Measurements from ENCODE around the gene PLA2G4D.

The PLA2G4D gene

GRCh38 chr15:42078903-42079302 lies 15.5 kb downstream of the PLA2G4D start:
- Histone ChIP-seq H3K4me1 (ENCODE audit: control insufficient read depth in 1 of 2, insufficient read depth in 2 of 2, low read length in 2 of 2) (peaks cover 0 to 1% of the 10 kb centered on the region in 2 donors), H3K27ac (ENCODE audit: low read depth, low read length) (no peak overlapping the region), H3K9me3 (ENCODE audit: control insufficient read depth in 1 of 2, low read length in 2 of 2) (no peaks in the 10 kb centered on the region), H3K27me3 (ENCODE audit: control insufficient read depth in 1 of 2, insufficient read depth in 2 of 2, low read length in 2 of 2) (no peaks in the 10 kb centered on the region), H3K9ac (ENCODE audit: low read depth in 1 of 2, low read length in 2 of 2) (no peak overlapping the region), H3K4me3 (ENCODE audit: low read depth in 1 of 2, low read length in 2 of 2) (no peak overlapping the region), H3K36me3 (ENCODE audit: control insufficient read depth in 1 of 2, insufficient read depth in 2 of 2, low read length in 2 of 2) (no peaks in the 10 kb centered on the region)

- no peak overlapping the region for H3K4me3 ChIP-seq (ENCODE audit: low read depth in 1 of 2, low read length in 2 of 2)
- H3K27ac ChIP-seq (ENCODE audit: low read depth, low read length): no peak overlapping the region
- no peaks in the 10 kb centered on the region for H3K36me3 ChIP-seq (ENCODE audit: control insufficient read depth in 1 of 2, insufficient read depth in 2 of 2, low read length in 2 of 2)
- H3K27me3 ChIP-seq (ENCODE audit: control insufficient read depth in 1 of 2, insufficient read depth in 2 of 2, low read length in 2 of 2): no peaks in the 10 kb centered on the region
- no peaks in the 10 kb centered on the region for H3K4me1 ChIP-seq (ENCODE audit: control insufficient read depth in 1 of 2, insufficient read depth in 2 of 2, low read length in 2 of 2)
- no peaks in the 10 kb centered on the region for H3K9me3 ChIP-seq (ENCODE audit: control insufficient read depth in 1 of 2, low read length in 2 of 2)
- H3K9ac ChIP-seq (ENCODE audit: low read depth in 1 of 2, low read length in 2 of 2): no peak overlapping the region
Measured at GRCh38 chr15:42077689-42078088, 16.7 kb downstream of the PLA2G4D start.

- Histone ChIP-seq H3K9ac (ENCODE audit: low read depth in 1 of 2, low read length in 2 of 2) (no peak overlapping the region), H3K27me3 (ENCODE audit: control insufficient read depth in 1 of 2, insufficient read depth in 2 of 2, low read length in 2 of 2) (no peaks in the 10 kb centered on the region), H3K4me3 (ENCODE audit: low read depth in 1 of 2, low read length in 2 of 2) (no peak overlapping the region), H3K4me1 (ENCODE audit: control insufficient read depth in 1 of 2, insufficient read depth in 2 of 2, low read length in 2 of 2) (no peaks in the 10 kb centered on the region), H3K36me3 (ENCODE audit: control insufficient read depth in 1 of 2, insufficient read depth in 2 of 2, low read length in 2 of 2) (no peaks in the 10 kb centered on the region), H3K9me3 (ENCODE audit: control insufficient read depth in 1 of 2, low read length in 2 of 2) (no peaks in the 10 kb centered on the region), H3K27ac (ENCODE audit: low read depth, low read length) (no peak overlapping the region)
Measured at GRCh38 chr15:42073418-42073817, 20.9 kb downstream of the PLA2G4D start.

- no peak overlapping the region for H3K4me3 ChIP-seq (ENCODE audit: low read depth in 1 of 2, low read length in 2 of 2)
- H3K36me3 ChIP-seq (ENCODE audit: control insufficient read depth in 1 of 2, insufficient read depth in 2 of 2, low read length in 2 of 2): no peaks in the 10 kb centered on the region
- no peak overlapping the region for H3K9ac ChIP-seq (ENCODE audit: low read depth in 1 of 2, low read length in 2 of 2)
- no peaks in the 10 kb centered on the region for H3K4me1 ChIP-seq (ENCODE audit: control insufficient read depth in 1 of 2, insufficient read depth in 2 of 2, low read length in 2 of 2)
- H3K27me3 ChIP-seq (ENCODE audit: control insufficient read depth in 1 of 2, insufficient read depth in 2 of 2, low read length in 2 of 2): no peaks in the 10 kb centered on the region
- H3K9me3 ChIP-seq (ENCODE audit: control insufficient read depth in 1 of 2, low read length in 2 of 2): no peaks in the 10 kb centered on the region
- H3K27ac ChIP-seq (ENCODE audit: low read depth, low read length): no peak overlapping the region
Measured at GRCh38 chr15:42072141-42072685, 22.1 kb downstream of the PLA2G4D start.

GRCh38 chr15:42071717-42072116 lies 22.6 kb downstream of the PLA2G4D start:
- Histone ChIP-seq H3K4me3 (ENCODE audit: low read depth in 1 of 2, low read length in 2 of 2) (no peak overlapping the region), H3K9me3 (ENCODE audit: control insufficient read depth in 1 of 2, low read length in 2 of 2) (no peaks in the 10 kb centered on the region), H3K27me3 (ENCODE audit: control insufficient read depth in 1 of 2, insufficient read depth in 2 of 2, low read length in 2 of 2) (no peaks in the 10 kb centered on the region), H3K9ac (ENCODE audit: low read depth in 1 of 2, low read length in 2 of 2) (no peak overlapping the region), H3K27ac (ENCODE audit: low read depth, low read length) (no peak overlapping the region), H3K4me1 (ENCODE audit: control insufficient read depth in 1 of 2, insufficient read depth in 2 of 2, low read length in 2 of 2) (no peaks in the 10 kb centered on the region), H3K36me3 (ENCODE audit: control insufficient read depth in 1 of 2, insufficient read depth in 2 of 2, low read length in 2 of 2) (no peaks in the 10 kb centered on the region)

- Histone ChIP-seq H3K27me3 (ENCODE audit: control insufficient read depth in 1 of 2, insufficient read depth in 2 of 2, low read length in 2 of 2) (peaks cover 0 to 4% of the 10 kb centered on the region in 2 donors), H3K9ac (ENCODE audit: low read depth in 1 of 2, low read length in 2 of 2) (no peak overlapping the region), H3K9me3 (ENCODE audit: control insufficient read depth in 1 of 2, low read length in 2 of 2) (no peaks in the 10 kb centered on the region)
Measured at GRCh38 chr15:42070976-42071350, 23.4 kb downstream of the PLA2G4D start.

GRCh38 chr15:42070279-42070975 lies 23.9 kb downstream of the PLA2G4D start:
- no peak overlapping the region for H3K9ac ChIP-seq (ENCODE audit: low read depth in 1 of 2, low read length in 2 of 2)
- H3K27ac ChIP-seq (ENCODE audit: low read depth, low read length): no peak overlapping the region
- peaks cover 0 to 4% of the 10 kb centered on the region in 2 donors for H3K27me3 ChIP-seq (ENCODE audit: control insufficient read depth in 1 of 2, insufficient read depth in 2 of 2, low read length in 2 of 2)
- no peaks in the 10 kb centered on the region for H3K4me1 ChIP-seq (ENCODE audit: control insufficient read depth in 1 of 2, insufficient read depth in 2 of 2, low read length in 2 of 2)
- H3K9me3 ChIP-seq (ENCODE audit: control insufficient read depth in 1 of 2, low read length in 2 of 2): no peaks in the 10 kb centered on the region
- no peak overlapping the region for H3K4me3 ChIP-seq (ENCODE audit: low read depth in 1 of 2, low read length in 2 of 2)
- no peaks in the 10 kb centered on the region for H3K36me3 ChIP-seq (ENCODE audit: control insufficient read depth in 1 of 2, insufficient read depth in 2 of 2, low read length in 2 of 2)

More at GRCh38 chr15:42070976-42071350, 23.4 kb downstream of the PLA2G4D start:
- Histone ChIP-seq H3K36me3 (ENCODE audit: control insufficient read depth in 1 of 2, insufficient read depth in 2 of 2, low read length in 2 of 2) (no peaks in the 10 kb centered on the region), H3K4me1 (ENCODE audit: control insufficient read depth in 1 of 2, insufficient read depth in 2 of 2, low read length in 2 of 2) (no peaks in the 10 kb centered on the region), H3K27ac (ENCODE audit: low read depth, low read length) (no peak overlapping the region), H3K4me3 (ENCODE audit: low read depth in 1 of 2, low read length in 2 of 2) (no peak overlapping the region)

- Histone ChIP-seq H3K27me3 (ENCODE audit: control insufficient read depth in 1 of 2, insufficient read depth in 2 of 2, low read length in 2 of 2) (peaks cover 0 to 4% of the 10 kb centered on the region in 2 donors), H3K9ac (ENCODE audit: low read depth in 1 of 2, low read length in 2 of 2) (no peak overlapping the region)
Measured at GRCh38 chr15:42069496-42070278, 24.7 kb downstream of the PLA2G4D start.

GRCh38 chr15:42069025-42069424 lies 25.3 kb downstream of the PLA2G4D start:
- no peak overlapping the region for H3K9ac ChIP-seq (ENCODE audit: low read depth in 1 of 2, low read length in 2 of 2)
- no peaks in the 10 kb centered on the region for H3K4me1 ChIP-seq (ENCODE audit: control insufficient read depth in 1 of 2, insufficient read depth in 2 of 2, low read length in 2 of 2)
- H3K36me3 ChIP-seq (ENCODE audit: control insufficient read depth in 1 of 2, insufficient read depth in 2 of 2, low read length in 2 of 2): no peaks in the 10 kb centered on the region
- no peaks in the 10 kb centered on the region for H3K9me3 ChIP-seq (ENCODE audit: control insufficient read depth in 1 of 2, low read length in 2 of 2)
- no peak overlapping the region for H3K4me3 ChIP-seq (ENCODE audit: low read depth in 1 of 2, low read length in 2 of 2)
- peaks cover 0 to 4% of the 10 kb centered on the region in 2 donors for H3K27me3 ChIP-seq (ENCODE audit: control insufficient read depth in 1 of 2, insufficient read depth in 2 of 2, low read length in 2 of 2)
- H3K27ac ChIP-seq (ENCODE audit: low read depth, low read length): no peak overlapping the region

More at GRCh38 chr15:42069496-42070278, 24.7 kb downstream of the PLA2G4D start:
- Histone ChIP-seq H3K4me3 (ENCODE audit: low read depth in 1 of 2, low read length in 2 of 2) (no peak overlapping the region), H3K27ac (ENCODE audit: low read depth, low read length) (no peak overlapping the region), H3K9me3 (ENCODE audit: control insufficient read depth in 1 of 2, low read length in 2 of 2) (no peaks in the 10 kb centered on the region), H3K36me3 (ENCODE audit: control insufficient read depth in 1 of 2, insufficient read depth in 2 of 2, low read length in 2 of 2) (no peaks in the 10 kb centered on the region), H3K4me1 (ENCODE audit: control insufficient read depth in 1 of 2, insufficient read depth in 2 of 2, low read length in 2 of 2) (no peaks in the 10 kb centered on the region)

GRCh38 chr15:42068601-42069000 lies 25.8 kb downstream of the PLA2G4D start:
- H3K4me1 ChIP-seq (ENCODE audit: control insufficient read depth in 1 of 2, insufficient read depth in 2 of 2, low read length in 2 of 2): no peaks in the 10 kb centered on the region
- no peaks in the 10 kb centered on the region for H3K36me3 ChIP-seq (ENCODE audit: control insufficient read depth in 1 of 2, insufficient read depth in 2 of 2, low read length in 2 of 2)
- no peak overlapping the region for H3K9ac ChIP-seq (ENCODE audit: low read depth in 1 of 2, low read length in 2 of 2)
- peaks cover 0 to 4% of the 10 kb centered on the region in 2 donors for H3K27me3 ChIP-seq (ENCODE audit: control insufficient read depth in 1 of 2, insufficient read depth in 2 of 2, low read length in 2 of 2)
- no peaks in the 10 kb centered on the region for H3K9me3 ChIP-seq (ENCODE audit: control insufficient read depth in 1 of 2, low read length in 2 of 2)
- H3K4me3 ChIP-seq (ENCODE audit: low read depth in 1 of 2, low read length in 2 of 2): no peak overlapping the region
- H3K27ac ChIP-seq (ENCODE audit: low read depth, low read length): no peak overlapping the region

All from duodenal mucosa (tissue), 2 donors.